Psoas muscle (tissue), 8 donors: ENCODE measurements around the gene SYT11. TPM values are rescaled to one million over a fixed set of nuclear protein-coding genes. Genes with fewer than 3 reads are reported as not detected.

Experiments used
- ATAC-seq, 4 donors: fragments of 200-7000 bp; cut with Tn5 transposase; one replicate each; pipeline ENCODE4 v1.9.1; 2020; ENCODE audit warnings: moderate library complexity in 3 of 4, mild to moderate bottlenecking in 2 of 4
- DNase-seq, 2 donors: peaks; one replicate each; pipeline ENCODE4 v3.0.0-alpha.2; 2020
- H3K27ac ChIP-seq: fragments of 200-600 bp; one replicate; pipeline ENCODE4 v1.8.0; 2022
- H3K27me3 ChIP-seq, 3 donors: fragments of 200-600 bp in 1 of 3; one replicate each; pipeline versions ENCODE4 v1.6.1 to v1.8.0; 2013 to 2022; ENCODE audit warnings: low read length in 2 of 3, mild to moderate bottlenecking in 2 of 3, moderate library complexity in 1 of 3; ENCODE audit not compliant: insufficient read depth in 3 of 3
- H3K36me3 ChIP-seq, 2 donors: fragments of 200-600 bp in 1 of 2; one replicate each; pipeline versions ENCODE4 v1.6.1 to v1.8.0; 2013 to 2022; ENCODE audit warnings: low read depth in 1 of 2, mild to moderate bottlenecking in 1 of 2, moderate library complexity in 1 of 2; ENCODE audit not compliant: insufficient read depth in 1 of 2
- H3K4me1 ChIP-seq: fragments of 200-600 bp; one replicate; pipeline ENCODE4 v1.8.0; 2022
- H3K4me3 ChIP-seq: fragments of 200-600 bp; one replicate; pipeline ENCODE4 v1.8.0; 2022; ENCODE audit warnings: mild to moderate bottlenecking
- H3K9me3 ChIP-seq: fragments of 200-600 bp; one replicate; pipeline ENCODE4 v1.8.0; 2022
- WGBS, 3 donors: extraction: QIAGEN DNeasy Blood & Tissue Kit; methylation state at CpG; one replicate each; pipeline versions ENCODE4 v1.1.6 to v1.1.7; 2013; 5-methylcytosine and 5-hydroxymethylcytosine counted together
- intact Hi-C, 2 donors: fragments of 100-400 bp; cut with DNase I; formaldehyde crosslinking; loops; one replicate each; pipeline versions ENCODE4 v1.11.0 to v1.14.2; 2022
- long read RNA-seq, 2 donors: library from polyadenylated mRNA; unstranded; transcript quantifications; one replicate each; pipeline ENCODE4 v2.0.0, GENCODE V29; 2021
- polyA plus RNA-seq, 3 donors: library from polyadenylated mRNA; stranded (reverse); fragments of 200-250 nt; gene quantifications; one replicate each; pipeline ENCODE4 v1.2.3, GENCODE V29; 2013
- total RNA-seq, 4 donors: library from RNA; stranded (reverse); fragmentation: NEBNext Ultra II Directional in 2 of 4; extraction: Animal tissue kit (Norgen Biotek cat#: 25700) in 2 of 4; gene quantifications; one replicate each; pipeline versions ENCODE4 v1.2.1 to v1.2.4, GENCODE V29; 2021 to 2023
- TF ChIP-seq, protein P1 (sequence below): fragments of 200-600 bp; IDR thresholded peaks from one replicate; pipeline ENCODE4 v1.8.0; 2022; ENCODE audit warnings: antibody characterized with exemption
- donor health status: healthy with polysubstance abuse.
- donor health status: DM: no; HTN: no; CAD: no; lungs with moderate emphysema.
- donor health status: Bipolar disorder and iron deficiency.
- donor health status: healthy.
- donor health status: DM: yes; HTN: yes; CAD: no.
- donor health status: DM: no; HTN: no; CAD: no.
- donor health status: DM: no; HTN: no; CAD: no.
- donor health status: DM: yes; HTN: yes; CAD: no.

SYT11 gene
- 1 to 10 TPM; 1.5 to 5.0 (median 3.0) TPM for total RNA-seq
- 1 to 10 TPM; 2.0 to 4.5 (median 2.8) TPM for polyA plus RNA-seq
- long read RNA-seq, donor 1, partial matches to known transcripts = 0 of 1 reads
- long read RNA-seq, donor 1, other reads (novel, unspliced or antisense) = 1 of 1 reads
- long read RNA-seq, donor 2 = 0 reads

DNA sequence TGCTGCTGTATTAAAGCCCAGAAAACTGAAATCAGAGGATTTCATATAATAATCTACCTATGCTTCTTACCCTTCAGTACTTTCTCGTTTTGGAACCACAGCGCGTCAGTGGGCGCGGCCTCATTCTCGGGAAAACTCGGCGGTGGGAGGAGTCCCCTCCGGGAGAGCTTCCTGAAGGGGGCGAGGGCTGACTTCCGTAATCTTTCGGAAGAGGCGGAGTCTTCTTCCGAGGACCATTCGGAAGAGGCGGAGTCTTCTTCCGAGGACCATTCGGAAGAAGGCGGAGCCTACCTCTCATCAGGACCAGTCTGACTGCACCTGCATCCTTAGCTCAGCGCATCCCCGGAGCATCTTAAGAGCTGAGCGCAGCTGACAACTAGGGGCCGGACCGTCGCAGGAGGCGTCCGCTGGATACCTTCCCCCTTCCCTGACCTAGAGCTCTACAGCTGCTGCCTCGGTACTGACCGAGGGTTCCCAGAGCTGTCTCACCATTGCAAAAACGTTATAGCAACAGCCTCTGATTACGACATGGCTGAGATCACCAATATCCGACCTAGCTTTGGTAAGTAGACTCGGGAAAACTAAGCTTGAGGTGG is at the start of gene SYT11:
Gene SYT11, plus strand, starts transcription at position 334 of the 596 bp plus-strand sequence. Its CDS starts 195 bp downstream, at position 529.
- Histone ChIP-seq H3K27ac (peak within 1 kb of the TSS; percentile 89), H3K36me3 (peaks cover 0 to 13% of the 10 kb centered on the region in 2 donors), H3K27me3 (no peaks in the 10 kb centered on the region), H3K4me1 (peaks cover 17% of the 10 kb centered on the region), H3K9me3 (no peaks in the 10 kb centered on the region), H3K4me3 (peak within 1 kb of the TSS; percentile 77)
- WGBS, 3 donors = 0 to 1% (median 1%) methylated on average over 33 of the region's 33 CpGs
- TF ChIP-seq, protein P1, sequence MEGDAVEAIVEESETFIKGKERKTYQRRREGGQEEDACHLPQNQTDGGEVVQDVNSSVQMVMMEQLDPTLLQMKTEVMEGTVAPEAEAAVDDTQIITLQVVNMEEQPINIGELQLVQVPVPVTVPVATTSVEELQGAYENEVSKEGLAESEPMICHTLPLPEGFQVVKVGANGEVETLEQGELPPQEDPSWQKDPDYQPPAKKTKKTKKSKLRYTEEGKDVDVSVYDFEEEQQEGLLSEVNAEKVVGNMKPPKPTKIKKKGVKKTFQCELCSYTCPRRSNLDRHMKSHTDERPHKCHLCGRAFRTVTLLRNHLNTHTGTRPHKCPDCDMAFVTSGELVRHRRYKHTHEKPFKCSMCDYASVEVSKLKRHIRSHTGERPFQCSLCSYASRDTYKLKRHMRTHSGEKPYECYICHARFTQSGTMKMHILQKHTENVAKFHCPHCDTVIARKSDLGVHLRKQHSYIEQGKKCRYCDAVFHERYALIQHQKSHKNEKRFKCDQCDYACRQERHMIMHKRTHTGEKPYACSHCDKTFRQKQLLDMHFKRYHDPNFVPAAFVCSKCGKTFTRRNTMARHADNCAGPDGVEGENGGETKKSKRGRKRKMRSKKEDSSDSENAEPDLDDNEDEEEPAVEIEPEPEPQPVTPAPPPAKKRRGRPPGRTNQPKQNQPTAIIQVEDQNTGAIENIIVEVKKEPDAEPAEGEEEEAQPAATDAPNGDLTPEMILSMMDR = peak; percentile 8
- DNase-seq (peak; percentile 94 to 96), ATAC-seq (peak; percentile 91 to 95 (median 94))
- intact Hi-C loops = loop anchor here in 1 of 2 donors (5.0 kb wide), 1 partner anchor 53 kb away; the partner anchor contains the start of gene RIT1

GRCh38 chr1:155812878-155813277 is 46.5 kb upstream of the SYT11 start:
- H3K4me1 ChIP-seq = no peaks in the 10 kb centered on the region
- ATAC-seq = no peak
- WGBS, 3 donors = 86 to 93% (median 91%) methylated on average over 1 of the region's 1 CpG
- no peak for DNase-seq
- H3K27ac ChIP-seq = no peak overlapping the region
- H3K36me3 ChIP-seq = peaks cover 0 to 90% of the 10 kb centered on the region in 2 donors
- intact Hi-C loops = no loop called here
- H3K4me3 ChIP-seq = no peak overlapping the region
- H3K9me3 ChIP-seq = no peaks in the 10 kb centered on the region
- H3K27me3 ChIP-seq = no peaks in the 10 kb centered on the region
- TF ChIP-seq, protein P1 = no peak

GRCh38 chr1:155813672-155814071 is 45.7 kb upstream of the SYT11 start:
- TF ChIP-seq, protein P1 = no peak
- Histone ChIP-seq H3K9me3 (no peaks in the 10 kb centered on the region), H3K4me1 (no peaks in the 10 kb centered on the region), H3K4me3 (no peak overlapping the region), H3K27me3 (no peaks in the 10 kb centered on the region), H3K27ac (no peak overlapping the region), H3K36me3 (peaks cover 0 to 91% of the 10 kb centered on the region in 2 donors)
- 89 to 93% (median 93%) methylated on average over 3 of the region's 3 CpGs for WGBS, 3 donors
- no peak for ATAC-seq
- no peak for DNase-seq
- intact Hi-C loops = no loop called here

- Histone ChIP-seq H3K27me3 (no peaks in the 10 kb centered on the region), H3K4me1 (no peaks in the 10 kb centered on the region), H3K27ac (no peak overlapping the region), H3K4me3 (no peak overlapping the region), H3K9me3 (no peaks in the 10 kb centered on the region), H3K36me3 (peaks cover 0 to 99% of the 10 kb centered on the region in 2 donors)
- TF ChIP-seq, protein P1 = no peak
- intact Hi-C loops = no loop called here
- ATAC-seq = no peak
- WGBS, 3 donors = 80 to 100% (median 87%) methylated on average over 1 of the region's 1 CpG
- DNase-seq = no peak
Measured at GRCh38 chr1:155816351-155816750, 43.0 kb upstream of the SYT11 start.
